ENCODE data around the gene MED4. TPM values are rescaled to one million over a fixed set of nuclear protein-coding genes. Genes with fewer than 3 reads are reported as not detected.
"Not testable (repeated sequence)": the region's sequence is repeated elsewhere in the genome, so short reads cannot be mapped to it uniquely, and the experiment has no call there.

MED4 gene
- total RNA-seq, 3 donors from 2014 or later, result 39.0 to 45.1 (median 39.8) TPM

- intact Hi-C loops (cut with DNase I; ENCODE audit: low total_unique reads), result no loop called here
- Histone ChIP-seq H3K9me3 (peaks cover 32 to 61% of the 10 kb centered on the region in 2 donors), H3K4me3 (no peak overlapping the region), H3K27ac (no peak overlapping the region), H3K27me3 (no peaks in the 10 kb centered on the region), H3K4me1 (no peaks in the 10 kb centered on the region), H3K36me3 (no peaks in the 10 kb centered on the region)
- TF ChIP-seq CTCF (IDR thresholded peaks at IDR 0.05) (no peak), POLR2AphosphoS5 (IDR thresholded peaks at IDR 0.05) (no peak), POLR2A (IDR thresholded peaks at IDR 0.05) (no peak)
- no peak for DNase-seq (ENCODE audit: low spot score in 2 of 2)
Measured at GRCh38 chr13:48068036-48068435, 26.9 kb downstream of the MED4 start.

DNA sequence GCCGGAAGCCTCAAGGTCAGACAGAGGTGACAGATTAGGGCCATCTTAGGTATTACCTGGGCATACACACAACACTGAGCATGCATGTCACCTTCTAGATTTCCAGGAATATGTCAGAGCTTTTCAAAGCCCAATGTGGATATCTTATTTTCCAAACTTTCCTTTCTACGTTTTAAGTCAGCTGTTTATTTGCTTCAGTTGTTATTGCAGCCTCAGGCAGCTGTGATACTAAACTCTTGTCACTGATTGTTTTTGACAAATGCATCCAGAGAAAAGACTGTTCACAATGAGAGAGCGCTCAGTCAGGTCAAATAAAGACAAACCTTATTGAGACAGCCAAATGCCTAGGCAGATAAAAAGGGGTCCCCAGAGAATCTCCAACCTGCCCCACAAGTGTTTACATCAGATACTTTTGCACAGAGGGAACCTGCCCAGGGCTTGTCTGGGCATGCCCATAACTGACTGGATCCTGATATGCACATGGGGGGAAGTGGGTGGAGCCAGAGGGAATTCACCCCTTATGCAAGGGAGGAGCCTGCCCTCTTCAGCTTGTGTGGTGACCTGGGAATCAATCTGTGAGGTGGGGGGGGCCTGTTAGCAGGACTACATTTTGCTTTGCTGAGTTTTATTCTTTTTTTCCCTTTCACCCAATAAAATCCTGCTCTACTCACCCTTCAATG is 28.5 kb downstream of the MED4 start:
- H3K4me3 ChIP-seq, result no peak overlapping the region
- no peaks in the 10 kb centered on the region for H3K4me1 ChIP-seq
- no peak overlapping the region for H3K27ac ChIP-seq
- TF ChIP-seq CTCF (IDR thresholded peaks at IDR 0.05), result no peak
- TF ChIP-seq POLR2AphosphoS5 (IDR thresholded peaks at IDR 0.05), result no peak
- TF ChIP-seq POLR2A (IDR thresholded peaks at IDR 0.05), result no peak
- DNase-seq (ENCODE audit: low spot score in 2 of 2), result no peak
- H3K9me3 ChIP-seq, result peaks cover 22 to 53% of the 10 kb centered on the region in 2 donors
- H3K27me3 ChIP-seq, result no peaks in the 10 kb centered on the region
- intact Hi-C loops (cut with DNase I; ENCODE audit: low total_unique reads), result no loop called here
- H3K36me3 ChIP-seq, result no peaks in the 10 kb centered on the region

GRCh38 chr13:48059951-48060350 is 35.0 kb downstream of the MED4 start:
- H3K36me3 ChIP-seq; H3K27ac ChIP-seq; H3K9me3 ChIP-seq; H3K4me1 ChIP-seq; intact Hi-C loops (cut with DNase I; ENCODE audit: low total_unique reads); H3K27me3 ChIP-seq; H3K4me3 ChIP-seq; DNase-seq (ENCODE audit: low spot score in 2 of 2): not testable (repeated sequence)

DNA sequence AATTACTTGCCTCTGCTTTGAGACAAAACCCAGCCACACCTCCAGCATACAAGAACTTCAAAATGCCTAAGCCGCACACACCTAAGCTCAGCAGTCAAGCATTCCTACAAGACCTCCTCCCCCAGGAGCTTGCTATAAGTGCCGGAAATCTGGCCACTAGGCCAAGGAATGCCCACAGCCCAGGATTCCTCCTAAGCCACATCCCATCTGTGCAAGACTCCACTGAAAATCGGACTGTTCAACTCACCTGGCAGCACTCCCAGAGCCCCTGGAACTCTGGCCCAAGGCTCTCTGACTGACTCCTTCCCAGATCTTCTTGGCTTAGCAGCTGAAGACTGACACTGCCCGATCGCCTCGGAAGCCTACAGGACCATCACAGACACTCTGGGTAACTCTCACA is 36.4 kb downstream of the MED4 start:
- intact Hi-C loops (cut with DNase I; ENCODE audit: low total_unique reads); H3K4me1 ChIP-seq; H3K27me3 ChIP-seq; H3K27ac ChIP-seq; DNase-seq (ENCODE audit: low spot score in 2 of 2); H3K36me3 ChIP-seq; H3K4me3 ChIP-seq; H3K9me3 ChIP-seq: not testable (repeated sequence)

- H3K4me3 ChIP-seq, result no peak overlapping the region
- no peaks in the 10 kb centered on the region for H3K4me1 ChIP-seq
- no peak for DNase-seq (ENCODE audit: low spot score in 2 of 2)
- H3K9me3 ChIP-seq, result no peaks in the 10 kb centered on the region
- TF ChIP-seq CTCF (IDR thresholded peaks at IDR 0.05) (no peak), POLR2A (IDR thresholded peaks at IDR 0.05) (no peak), POLR2AphosphoS5 (IDR thresholded peaks at IDR 0.05) (no peak)
- no peaks in the 10 kb centered on the region for H3K36me3 ChIP-seq
- intact Hi-C loops (cut with DNase I; ENCODE audit: low total_unique reads), result no loop called here
- H3K27ac ChIP-seq, result no peak overlapping the region
- no peaks in the 10 kb centered on the region for H3K27me3 ChIP-seq
Measured at GRCh38 chr13:48055712-48056111, 39.2 kb downstream of the MED4 start.

DNA sequence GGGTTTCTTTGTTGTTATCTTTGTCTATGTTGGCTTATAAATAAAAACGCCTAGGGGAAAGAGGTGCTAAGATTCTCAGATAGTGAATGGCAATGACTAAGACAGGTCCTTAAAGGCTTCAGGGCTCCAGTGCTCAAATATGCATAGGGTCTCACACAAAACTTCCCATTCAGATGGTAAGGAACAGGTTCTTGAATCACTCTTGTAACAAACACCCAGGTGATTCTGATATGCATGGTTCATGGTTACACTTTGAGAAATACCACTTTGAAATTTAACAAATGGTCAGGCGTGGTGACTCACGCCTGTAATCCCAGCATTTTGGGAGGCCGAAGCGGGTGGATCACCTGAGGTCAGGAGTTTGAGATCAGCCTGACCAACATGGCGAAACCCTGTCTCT is 40.3 kb downstream of the MED4 start:
- intact Hi-C loops (cut with DNase I; ENCODE audit: low total_unique reads), result no loop called here
- no peak overlapping the region for H3K27ac ChIP-seq

More for the DNA sequence above, 40.3 kb downstream of the MED4 start:
- no peak for DNase-seq (ENCODE audit: low spot score in 2 of 2)
- Histone ChIP-seq H3K9me3 (no peaks in the 10 kb centered on the region), H3K4me1 (no peaks in the 10 kb centered on the region), H3K27me3 (no peaks in the 10 kb centered on the region), H3K4me3 (no peak overlapping the region), H3K36me3 (no peaks in the 10 kb centered on the region)
- TF ChIP-seq POLR2A (IDR thresholded peaks at IDR 0.05) (no peak), POLR2AphosphoS5 (IDR thresholded peaks at IDR 0.05) (no peak), CTCF (IDR thresholded peaks at IDR 0.05) (no peak)

Measured in breast epithelium (tissue), 4 donors.